HL-60 (cell line): ENCODE measurements around the gene TTLL11.
A peak's percentile ranks its signal among the peaks of the same experiment; 100 is the strongest.

Experiments used
- GABPA ChIP-seq: IDR thresholded peaks from 2 replicates; pipeline ENCODE4 v1.6.1; 2012; ENCODE audit warnings: low read depth
- POLR2AphosphoS5 ChIP-seq: IDR thresholded peaks from 2 replicates; pipeline ENCODE4 v1.6.1; 2012; ENCODE audit warnings: low read depth
- SPI1 ChIP-seq: IDR thresholded peaks from 2 replicates; pipeline ENCODE4 v1.6.1; 2012; ENCODE audit warnings: low read depth, mild to moderate bottlenecking, borderline replicate concordance
- TF ChIP-seq, protein P1 (sequence below): IDR thresholded peaks from 2 replicates; pipeline ENCODE4 v1.6.1; 2012; ENCODE audit warnings: low read depth; ENCODE audit not compliant: insufficient replicate concordance
- TF ChIP-seq, protein P2 (sequence below): IDR thresholded peaks from one replicate; pipeline ENCODE4 v1.5.1; 2011; ENCODE audit warnings: low read length, control low read depth, inconsistent platforms; ENCODE audit not compliant: insufficient read depth

DNA sequence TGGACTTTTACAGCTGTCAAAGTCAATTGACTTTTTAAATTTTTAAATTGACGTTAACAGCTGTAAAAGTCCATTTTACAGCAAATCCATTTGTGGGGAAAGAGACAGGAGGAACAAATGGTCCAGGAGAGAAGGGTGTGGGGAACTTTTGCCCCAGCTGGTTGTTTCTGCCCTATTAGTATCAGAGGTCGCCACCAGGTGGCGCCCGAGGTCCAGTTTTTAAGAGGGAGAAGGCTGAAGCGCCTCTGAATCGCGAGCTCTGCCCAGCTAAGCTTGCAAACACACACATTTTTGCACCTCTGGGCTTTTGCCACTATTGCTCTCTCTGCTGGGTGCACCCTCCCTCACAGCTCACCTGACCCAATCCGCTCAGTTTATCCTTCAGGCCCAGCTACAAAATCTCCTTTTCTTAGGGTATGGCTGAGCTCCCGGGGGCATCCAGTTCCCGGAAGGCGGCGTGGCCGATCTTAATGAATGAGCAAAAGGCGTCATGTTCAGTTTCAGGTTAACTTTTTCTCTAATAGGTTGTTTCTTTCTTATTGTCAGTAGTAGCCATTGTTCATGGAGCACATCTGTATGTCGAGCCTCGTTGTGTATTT is 6.3 kb upstream of the TTLL11 start:
- TF ChIP-seq SPI1 (no peak), POLR2AphosphoS5 (no peak), GABPA (no peak)
- TF ChIP-seq, protein P1, sequence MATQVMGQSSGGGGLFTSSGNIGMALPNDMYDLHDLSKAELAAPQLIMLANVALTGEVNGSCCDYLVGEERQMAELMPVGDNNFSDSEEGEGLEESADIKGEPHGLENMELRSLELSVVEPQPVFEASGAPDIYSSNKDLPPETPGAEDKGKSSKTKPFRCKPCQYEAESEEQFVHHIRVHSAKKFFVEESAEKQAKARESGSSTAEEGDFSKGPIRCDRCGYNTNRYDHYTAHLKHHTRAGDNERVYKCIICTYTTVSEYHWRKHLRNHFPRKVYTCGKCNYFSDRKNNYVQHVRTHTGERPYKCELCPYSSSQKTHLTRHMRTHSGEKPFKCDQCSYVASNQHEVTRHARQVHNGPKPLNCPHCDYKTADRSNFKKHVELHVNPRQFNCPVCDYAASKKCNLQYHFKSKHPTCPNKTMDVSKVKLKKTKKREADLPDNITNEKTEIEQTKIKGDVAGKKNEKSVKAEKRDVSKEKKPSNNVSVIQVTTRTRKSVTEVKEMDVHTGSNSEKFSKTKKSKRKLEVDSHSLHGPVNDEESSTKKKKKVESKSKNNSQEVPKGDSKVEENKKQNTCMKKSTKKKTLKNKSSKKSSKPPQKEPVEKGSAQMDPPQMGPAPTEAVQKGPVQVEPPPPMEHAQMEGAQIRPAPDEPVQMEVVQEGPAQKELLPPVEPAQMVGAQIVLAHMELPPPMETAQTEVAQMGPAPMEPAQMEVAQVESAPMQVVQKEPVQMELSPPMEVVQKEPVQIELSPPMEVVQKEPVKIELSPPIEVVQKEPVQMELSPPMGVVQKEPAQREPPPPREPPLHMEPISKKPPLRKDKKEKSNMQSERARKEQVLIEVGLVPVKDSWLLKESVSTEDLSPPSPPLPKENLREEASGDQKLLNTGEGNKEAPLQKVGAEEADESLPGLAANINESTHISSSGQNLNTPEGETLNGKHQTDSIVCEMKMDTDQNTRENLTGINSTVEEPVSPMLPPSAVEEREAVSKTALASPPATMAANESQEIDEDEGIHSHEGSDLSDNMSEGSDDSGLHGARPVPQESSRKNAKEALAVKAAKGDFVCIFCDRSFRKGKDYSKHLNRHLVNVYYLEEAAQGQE: no peak
- TF ChIP-seq, protein P2, sequence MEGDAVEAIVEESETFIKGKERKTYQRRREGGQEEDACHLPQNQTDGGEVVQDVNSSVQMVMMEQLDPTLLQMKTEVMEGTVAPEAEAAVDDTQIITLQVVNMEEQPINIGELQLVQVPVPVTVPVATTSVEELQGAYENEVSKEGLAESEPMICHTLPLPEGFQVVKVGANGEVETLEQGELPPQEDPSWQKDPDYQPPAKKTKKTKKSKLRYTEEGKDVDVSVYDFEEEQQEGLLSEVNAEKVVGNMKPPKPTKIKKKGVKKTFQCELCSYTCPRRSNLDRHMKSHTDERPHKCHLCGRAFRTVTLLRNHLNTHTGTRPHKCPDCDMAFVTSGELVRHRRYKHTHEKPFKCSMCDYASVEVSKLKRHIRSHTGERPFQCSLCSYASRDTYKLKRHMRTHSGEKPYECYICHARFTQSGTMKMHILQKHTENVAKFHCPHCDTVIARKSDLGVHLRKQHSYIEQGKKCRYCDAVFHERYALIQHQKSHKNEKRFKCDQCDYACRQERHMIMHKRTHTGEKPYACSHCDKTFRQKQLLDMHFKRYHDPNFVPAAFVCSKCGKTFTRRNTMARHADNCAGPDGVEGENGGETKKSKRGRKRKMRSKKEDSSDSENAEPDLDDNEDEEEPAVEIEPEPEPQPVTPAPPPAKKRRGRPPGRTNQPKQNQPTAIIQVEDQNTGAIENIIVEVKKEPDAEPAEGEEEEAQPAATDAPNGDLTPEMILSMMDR: peak; percentile 50
